Measurements from ENCODE around the gene HSPG2.

DNA sequence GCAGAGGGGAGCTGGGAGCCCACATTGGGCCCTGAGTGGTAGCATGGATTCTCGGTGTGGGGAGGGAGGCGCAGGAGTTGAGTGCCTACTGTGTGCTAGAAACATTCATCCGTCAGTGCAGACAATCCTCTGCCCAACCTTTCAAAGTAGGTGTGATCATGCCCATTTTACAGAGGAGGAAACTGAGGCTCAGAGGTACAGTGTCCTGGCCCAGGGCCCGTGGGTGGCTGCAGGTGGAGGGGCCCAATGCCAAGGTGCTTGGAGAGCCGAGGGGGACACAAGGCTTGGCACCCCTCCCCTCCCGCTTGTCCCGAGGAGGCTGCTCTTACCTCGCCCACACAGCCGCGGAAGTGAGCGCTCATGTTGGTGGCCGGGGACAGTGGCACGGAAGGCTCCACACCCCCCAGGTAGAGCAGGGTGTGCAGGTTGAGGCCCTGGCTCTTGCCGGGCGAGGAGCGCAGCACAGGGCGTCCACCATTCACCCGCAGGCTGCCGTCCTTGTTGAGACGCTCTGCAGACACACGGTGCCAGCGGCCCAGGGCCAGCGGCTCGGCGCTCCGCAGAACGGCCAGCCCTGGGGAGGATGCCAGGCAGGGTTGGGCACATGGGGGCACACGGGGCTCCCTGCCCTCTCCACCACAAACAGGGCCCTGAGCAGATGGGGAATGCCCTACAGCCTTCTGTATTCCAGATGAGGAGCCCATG is 108.5 kb downstream of the HSPG2 start:
- TF ChIP-seq POLR2A (IDR thresholded peaks at IDR 0.05; ENCODE audit: insufficient read depth in 1 of 2, low read depth in 2 of 2, low read length in 2 of 2), result no peak
- no peak for TF ChIP-seq RAD21 (CRISPR knock-in tag; IDR thresholded peaks at IDR 0.05)
- TF ChIP-seq, protein P1, sequence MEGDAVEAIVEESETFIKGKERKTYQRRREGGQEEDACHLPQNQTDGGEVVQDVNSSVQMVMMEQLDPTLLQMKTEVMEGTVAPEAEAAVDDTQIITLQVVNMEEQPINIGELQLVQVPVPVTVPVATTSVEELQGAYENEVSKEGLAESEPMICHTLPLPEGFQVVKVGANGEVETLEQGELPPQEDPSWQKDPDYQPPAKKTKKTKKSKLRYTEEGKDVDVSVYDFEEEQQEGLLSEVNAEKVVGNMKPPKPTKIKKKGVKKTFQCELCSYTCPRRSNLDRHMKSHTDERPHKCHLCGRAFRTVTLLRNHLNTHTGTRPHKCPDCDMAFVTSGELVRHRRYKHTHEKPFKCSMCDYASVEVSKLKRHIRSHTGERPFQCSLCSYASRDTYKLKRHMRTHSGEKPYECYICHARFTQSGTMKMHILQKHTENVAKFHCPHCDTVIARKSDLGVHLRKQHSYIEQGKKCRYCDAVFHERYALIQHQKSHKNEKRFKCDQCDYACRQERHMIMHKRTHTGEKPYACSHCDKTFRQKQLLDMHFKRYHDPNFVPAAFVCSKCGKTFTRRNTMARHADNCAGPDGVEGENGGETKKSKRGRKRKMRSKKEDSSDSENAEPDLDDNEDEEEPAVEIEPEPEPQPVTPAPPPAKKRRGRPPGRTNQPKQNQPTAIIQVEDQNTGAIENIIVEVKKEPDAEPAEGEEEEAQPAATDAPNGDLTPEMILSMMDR (CRISPR knock-in tag; IDR thresholded peaks at IDR 0.05), result no peak
- no peak for TF ChIP-seq ZNF235 (CRISPR knock-in tag; IDR thresholded peaks at IDR 0.05; ENCODE audit: borderline replicate concordance)
- TF ChIP-seq PCBP1 (IDR thresholded peaks at IDR 0.05; ENCODE audit: borderline replicate concordance, low read depth, low read length), result no peak
- TF ChIP-seq, protein P2, sequence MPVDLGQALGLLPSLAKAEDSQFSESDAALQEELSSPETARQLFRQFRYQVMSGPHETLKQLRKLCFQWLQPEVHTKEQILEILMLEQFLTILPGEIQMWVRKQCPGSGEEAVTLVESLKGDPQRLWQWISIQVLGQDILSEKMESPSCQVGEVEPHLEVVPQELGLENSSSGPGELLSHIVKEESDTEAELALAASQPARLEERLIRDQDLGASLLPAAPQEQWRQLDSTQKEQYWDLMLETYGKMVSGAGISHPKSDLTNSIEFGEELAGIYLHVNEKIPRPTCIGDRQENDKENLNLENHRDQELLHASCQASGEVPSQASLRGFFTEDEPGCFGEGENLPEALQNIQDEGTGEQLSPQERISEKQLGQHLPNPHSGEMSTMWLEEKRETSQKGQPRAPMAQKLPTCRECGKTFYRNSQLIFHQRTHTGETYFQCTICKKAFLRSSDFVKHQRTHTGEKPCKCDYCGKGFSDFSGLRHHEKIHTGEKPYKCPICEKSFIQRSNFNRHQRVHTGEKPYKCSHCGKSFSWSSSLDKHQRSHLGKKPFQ (CRISPR knock-in tag; IDR thresholded peaks at IDR 0.05; ENCODE audit: insufficient replicate concordance), result no peak
- TF ChIP-seq ELF3 (CRISPR knock-in tag; IDR thresholded peaks at IDR 0.05), result no peak
- TF ChIP-seq HDAC1 (CRISPR knock-in tag; IDR thresholded peaks at IDR 0.05), result no peak
- TF ChIP-seq NONO (IDR thresholded peaks at IDR 0.05), result no peak
- TF ChIP-seq NONO (CRISPR knock-in tag; conservative IDR thresholded peaks at IDR 0.05), result no peak
- no peak for TF ChIP-seq MED8 (CRISPR knock-in tag; IDR thresholded peaks at IDR 0.05; ENCODE audit: insufficient replicate concordance)
- TF ChIP-seq, protein P3, sequence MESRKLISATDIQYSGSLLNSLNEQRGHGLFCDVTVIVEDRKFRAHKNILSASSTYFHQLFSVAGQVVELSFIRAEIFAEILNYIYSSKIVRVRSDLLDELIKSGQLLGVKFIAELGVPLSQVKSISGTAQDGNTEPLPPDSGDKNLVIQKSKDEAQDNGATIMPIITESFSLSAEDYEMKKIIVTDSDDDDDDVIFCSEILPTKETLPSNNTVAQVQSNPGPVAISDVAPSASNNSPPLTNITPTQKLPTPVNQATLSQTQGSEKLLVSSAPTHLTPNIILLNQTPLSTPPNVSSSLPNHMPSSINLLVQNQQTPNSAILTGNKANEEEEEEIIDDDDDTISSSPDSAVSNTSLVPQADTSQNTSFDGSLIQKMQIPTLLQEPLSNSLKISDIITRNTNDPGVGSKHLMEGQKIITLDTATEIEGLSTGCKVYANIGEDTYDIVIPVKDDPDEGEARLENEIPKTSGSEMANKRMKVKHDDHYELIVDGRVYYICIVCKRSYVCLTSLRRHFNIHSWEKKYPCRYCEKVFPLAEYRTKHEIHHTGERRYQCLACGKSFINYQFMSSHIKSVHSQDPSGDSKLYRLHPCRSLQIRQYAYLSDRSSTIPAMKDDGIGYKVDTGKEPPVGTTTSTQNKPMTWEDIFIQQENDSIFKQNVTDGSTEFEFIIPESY (CRISPR knock-in tag; IDR thresholded peaks at IDR 0.05), result no peak
